ENCODE data around the gene CAMK4.

CAMK4 gene

DNA sequence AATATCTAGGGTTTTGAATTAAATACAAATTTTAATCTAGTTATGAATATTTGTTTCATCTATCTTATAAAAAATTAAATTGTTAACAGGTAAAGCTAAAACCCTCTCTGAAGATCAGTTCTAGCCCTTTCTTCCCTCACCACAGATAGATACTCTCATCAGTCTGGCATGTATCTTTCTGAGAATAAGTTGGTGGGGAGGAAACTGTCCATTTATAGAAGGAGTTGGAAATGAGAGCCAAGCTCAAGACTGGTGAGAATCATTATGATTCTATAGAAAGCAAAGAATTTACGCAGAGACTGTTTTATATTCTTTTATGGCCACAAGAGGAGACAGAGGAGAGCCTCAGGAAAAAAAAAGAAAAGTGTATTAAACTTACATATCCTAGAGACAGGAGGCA is 229.1 kb downstream of the CAMK4 start:
- H3K79me2 ChIP-seq (ENCODE audit: insufficient read depth, low read length), result no peaks in the 10 kb centered on the region
- H3K4me3 ChIP-seq (ENCODE audit: low read length, poor library complexity, severe bottlenecking), result no peak overlapping the region
- no peak overlapping the region for H2AFZ ChIP-seq (ENCODE audit: low read length)
- no peaks in the 10 kb centered on the region for H3K9me3 ChIP-seq (ENCODE audit: insufficient read depth, low read depth, low read length)
- H3K9me2 ChIP-seq (replicated peaks; ENCODE audit: low read depth, low read length), result no peaks in the 10 kb centered on the region
- H3K4me1 ChIP-seq (ENCODE audit: insufficient read depth, low read length, poor library complexity, severe bottlenecking), result no peaks in the 10 kb centered on the region
- H3K4me2 ChIP-seq (ENCODE audit: low read depth, low read length, poor library complexity, severe bottlenecking), result no peak overlapping the region
- H4K20me1 ChIP-seq (ENCODE audit: insufficient read depth, low read length, poor library complexity, severe bottlenecking), result no peaks in the 10 kb centered on the region
- no peaks in the 10 kb centered on the region for H3F3A ChIP-seq (ENCODE audit: low read depth)
- peaks cover 5% of the 10 kb centered on the region; the same call in 1 of the 2 replicates for H3K36me3 ChIP-seq (ENCODE audit: insufficient read depth, low read length)
- H3K9ac ChIP-seq (ENCODE audit: low read depth, low read length, poor library complexity, severe bottlenecking), result no peak overlapping the region
- TF ChIP-seq, protein P1, sequence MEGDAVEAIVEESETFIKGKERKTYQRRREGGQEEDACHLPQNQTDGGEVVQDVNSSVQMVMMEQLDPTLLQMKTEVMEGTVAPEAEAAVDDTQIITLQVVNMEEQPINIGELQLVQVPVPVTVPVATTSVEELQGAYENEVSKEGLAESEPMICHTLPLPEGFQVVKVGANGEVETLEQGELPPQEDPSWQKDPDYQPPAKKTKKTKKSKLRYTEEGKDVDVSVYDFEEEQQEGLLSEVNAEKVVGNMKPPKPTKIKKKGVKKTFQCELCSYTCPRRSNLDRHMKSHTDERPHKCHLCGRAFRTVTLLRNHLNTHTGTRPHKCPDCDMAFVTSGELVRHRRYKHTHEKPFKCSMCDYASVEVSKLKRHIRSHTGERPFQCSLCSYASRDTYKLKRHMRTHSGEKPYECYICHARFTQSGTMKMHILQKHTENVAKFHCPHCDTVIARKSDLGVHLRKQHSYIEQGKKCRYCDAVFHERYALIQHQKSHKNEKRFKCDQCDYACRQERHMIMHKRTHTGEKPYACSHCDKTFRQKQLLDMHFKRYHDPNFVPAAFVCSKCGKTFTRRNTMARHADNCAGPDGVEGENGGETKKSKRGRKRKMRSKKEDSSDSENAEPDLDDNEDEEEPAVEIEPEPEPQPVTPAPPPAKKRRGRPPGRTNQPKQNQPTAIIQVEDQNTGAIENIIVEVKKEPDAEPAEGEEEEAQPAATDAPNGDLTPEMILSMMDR (conservative IDR thresholded peaks at IDR 0.05; ENCODE audit: low read length), result no peak
- TF ChIP-seq EZH2phosphoT487 (IDR thresholded peaks at IDR 0.05; ENCODE audit: borderline replicate concordance), result no peak
- H3K27me3 ChIP-seq (ENCODE audit: insufficient read depth, low read length, poor library complexity, severe bottlenecking), result no peaks in the 10 kb centered on the region

DNA sequence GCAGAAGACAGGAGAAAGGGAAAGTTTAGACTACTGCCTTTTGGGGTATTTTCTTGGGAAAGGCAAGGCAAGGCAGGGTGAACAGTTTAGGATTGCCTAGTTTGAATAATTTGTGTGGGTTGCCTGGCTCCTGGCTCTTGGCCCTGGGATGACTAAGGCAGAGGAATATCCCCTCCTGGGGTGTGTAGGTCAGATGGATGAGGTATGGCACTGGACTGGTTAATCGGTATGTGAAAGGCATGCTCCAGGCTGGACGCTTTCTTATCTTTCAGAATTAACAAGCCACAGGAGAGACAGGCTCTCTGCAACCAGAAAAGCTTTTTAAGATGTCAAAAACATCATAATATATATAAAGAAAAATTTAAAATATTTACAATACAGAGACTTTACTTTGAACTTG is 229.6 kb downstream of the CAMK4 start:
- Histone ChIP-seq H3K4me3 (ENCODE audit: low read length, poor library complexity, severe bottlenecking) (no peak overlapping the region), H3K9me3 (ENCODE audit: insufficient read depth, low read depth, low read length) (no peaks in the 10 kb centered on the region), H3K27me3 (ENCODE audit: insufficient read depth, low read length, poor library complexity, severe bottlenecking) (no peaks in the 10 kb centered on the region), H3K4me2 (ENCODE audit: low read depth, low read length, poor library complexity, severe bottlenecking) (no peak overlapping the region), H3K36me3 (ENCODE audit: insufficient read depth, low read length) (peaks cover 5% of the 10 kb centered on the region; the same call in 1 of the 2 replicates), H3K9me2 (replicated peaks; ENCODE audit: low read depth, low read length) (no peaks in the 10 kb centered on the region), H3K9ac (ENCODE audit: low read depth, low read length, poor library complexity, severe bottlenecking) (no peak overlapping the region), H3K4me1 (ENCODE audit: insufficient read depth, low read length, poor library complexity, severe bottlenecking) (no peaks in the 10 kb centered on the region), H4K20me1 (ENCODE audit: insufficient read depth, low read length, poor library complexity, severe bottlenecking) (no peaks in the 10 kb centered on the region), H3F3A (ENCODE audit: low read depth) (no peaks in the 10 kb centered on the region), H2AFZ (ENCODE audit: low read length) (no peak overlapping the region), H3K79me2 (ENCODE audit: insufficient read depth, low read length) (no peaks in the 10 kb centered on the region)
- TF ChIP-seq, protein P1 (conservative IDR thresholded peaks at IDR 0.05; ENCODE audit: low read length), result no peak
- no peak for TF ChIP-seq EZH2phosphoT487 (IDR thresholded peaks at IDR 0.05; ENCODE audit: borderline replicate concordance)

DNA sequence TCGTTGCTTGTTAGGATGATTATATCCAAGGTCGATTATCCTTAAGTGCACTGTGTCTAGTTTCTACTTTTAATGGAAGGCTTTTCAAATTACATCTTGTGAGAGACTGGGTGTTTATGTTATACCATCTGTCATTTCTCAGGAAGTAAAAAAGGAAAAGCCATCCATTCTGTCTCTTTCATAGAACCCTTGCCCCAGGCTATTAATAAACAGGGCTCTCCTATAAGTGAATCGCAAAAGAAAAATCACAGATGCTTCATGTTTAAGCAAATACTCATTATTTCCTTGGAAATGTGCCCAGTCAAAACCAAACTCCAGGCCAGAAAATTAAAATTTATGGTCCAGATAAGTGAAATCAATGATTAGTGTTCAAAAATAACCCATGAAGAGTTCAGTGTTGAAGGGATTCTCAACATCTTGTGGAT is 230.0 kb downstream of the CAMK4 start:
- H3K79me2 ChIP-seq (ENCODE audit: insufficient read depth, low read length), result no peaks in the 10 kb centered on the region
- H2AFZ ChIP-seq (ENCODE audit: low read length), result no peak overlapping the region
- H4K20me1 ChIP-seq (ENCODE audit: insufficient read depth, low read length, poor library complexity, severe bottlenecking), result no peaks in the 10 kb centered on the region
- H3K9me3 ChIP-seq (ENCODE audit: insufficient read depth, low read depth, low read length), result no peaks in the 10 kb centered on the region
- no peaks in the 10 kb centered on the region for H3F3A ChIP-seq (ENCODE audit: low read depth)
- no peak overlapping the region for H3K4me2 ChIP-seq (ENCODE audit: low read depth, low read length, poor library complexity, severe bottlenecking)
- no peak overlapping the region for H3K4me3 ChIP-seq (ENCODE audit: low read length, poor library complexity, severe bottlenecking)
- H3K36me3 ChIP-seq (ENCODE audit: insufficient read depth, low read length), result peaks cover 5% of the 10 kb centered on the region; the same call in 1 of the 2 replicates
- no peak for TF ChIP-seq EZH2phosphoT487 (IDR thresholded peaks at IDR 0.05; ENCODE audit: borderline replicate concordance)
- TF ChIP-seq, protein P1 (conservative IDR thresholded peaks at IDR 0.05; ENCODE audit: low read length), result no peak
- no peak overlapping the region for H3K9ac ChIP-seq (ENCODE audit: low read depth, low read length, poor library complexity, severe bottlenecking)
- H3K27me3 ChIP-seq (ENCODE audit: insufficient read depth, low read length, poor library complexity, severe bottlenecking), result no peaks in the 10 kb centered on the region
- no peaks in the 10 kb centered on the region for H3K9me2 ChIP-seq (replicated peaks; ENCODE audit: low read depth, low read length)
- H3K4me1 ChIP-seq (ENCODE audit: insufficient read depth, low read length, poor library complexity, severe bottlenecking), result no peaks in the 10 kb centered on the region
